Activated T-cell treated with anti-CD3 and anti-CD28 coated beads, Interleukin-2, amount 50 U/mL, for 72 hours (primary cell): ENCODE results near the gene SAXO1. TPM values are rescaled to one million over a fixed set of nuclear protein-coding genes. Genes with fewer than 3 reads are reported as not detected.
"Not testable (repeated sequence)": the region's sequence is repeated elsewhere in the genome, so short reads cannot be mapped to it uniquely, and the experiment has no call there.

Experiments
- ATAC-seq, 2 donors: fragments of 150-1000 bp; cut with Tn5 transposase; replicated peaks in 1 of 2; 2 replicates each; pipeline ENCODE4 v1.10.0; 2021; ENCODE audit warnings: moderate library complexity in 2 of 2, mild to moderate bottlenecking in 1 of 2
- DNase-seq, 2 donors: peaks; one replicate each; pipeline ENCODE4 v3.0.0; 2021 to 2022; ENCODE audit warnings: mixed read lengths in 1 of 2
- H3K27ac Mint-ChIP-seq: one replicate; pipeline ENCODE4 v1.8.0; 2022; ENCODE audit warnings: mild to moderate bottlenecking, moderate library complexity, mixed read lengths
- H3K27me3 Mint-ChIP-seq: one replicate; pipeline ENCODE4 v1.8.0; 2022; ENCODE audit warnings: low read depth, mixed read lengths
- H3K36me3 Mint-ChIP-seq, 2 donors: one replicate each; pipeline ENCODE4 v1.8.0; 2022; ENCODE audit warnings: mixed read lengths in 2 of 2, mild to moderate bottlenecking in 1 of 2; ENCODE audit not compliant: insufficient read depth in 2 of 2
- H3K4me1 Mint-ChIP-seq: one replicate; pipeline ENCODE4 v1.8.0; 2022; ENCODE audit warnings: low read depth, mixed read lengths
- H3K4me3 Mint-ChIP-seq, 2 donors: one replicate each; pipeline ENCODE4 v1.8.0; 2022; ENCODE audit warnings: mild to moderate bottlenecking in 2 of 2, mixed read lengths in 2 of 2, moderate library complexity in 2 of 2
- H3K9me3 Mint-ChIP-seq, 2 donors: one replicate each; pipeline ENCODE4 v1.8.0; 2022; ENCODE audit warnings: mixed read lengths in 2 of 2
- total RNA-seq, 2 donors: library from RNA; stranded (reverse); gene quantifications; one replicate each; pipeline ENCODE4 v1.2.3, GENCODE V29; 2022

Gene SAXO1
- total RNA-seq, 2 donors from 2014 or later = not detected

GRCh38 chr9:18936094-18936871, 96.7 kb downstream of the SAXO1 start:
- no peak for ATAC-seq
- Mint-ChIP-seq H3K36me3 (no peaks in the 10 kb centered on the region), H3K27me3 (no peaks in the 10 kb centered on the region), H3K27ac (no peak overlapping the region), H3K9me3 (no peaks in the 10 kb centered on the region), H3K4me1 (no peaks in the 10 kb centered on the region), H3K4me3 (no peak overlapping the region)
- no peak for DNase-seq

GRCh38 chr9:18935541-18935940, 97.5 kb downstream of the SAXO1 start:
- H3K36me3 Mint-ChIP-seq = no peaks in the 10 kb centered on the region

GRCh38 chr9:18930611-18931010, 102.4 kb downstream of the SAXO1 start:
- not testable (repeated sequence) for H3K27me3 Mint-ChIP-seq, H3K36me3 Mint-ChIP-seq, H3K9me3 Mint-ChIP-seq, ATAC-seq, H3K27ac Mint-ChIP-seq, H3K4me3 Mint-ChIP-seq, DNase-seq, H3K4me1 Mint-ChIP-seq

More at GRCh38 chr9:18935541-18935940, 97.5 kb downstream of the SAXO1 start:
- Mint-ChIP-seq H3K4me1 (no peaks in the 10 kb centered on the region), H3K9me3 (no peaks in the 10 kb centered on the region), H3K27me3 (no peaks in the 10 kb centered on the region), H3K27ac (no peak overlapping the region), H3K4me3 (no peak overlapping the region)
- DNase-seq (no peak), ATAC-seq (no peak)

- H3K4me3 Mint-ChIP-seq = no peak overlapping the region
- no peaks in the 10 kb centered on the region for H3K27me3 Mint-ChIP-seq
- H3K9me3 Mint-ChIP-seq = no peaks in the 10 kb centered on the region
- no peak for DNase-seq
- H3K36me3 Mint-ChIP-seq = no peaks in the 10 kb centered on the region
- no peak for ATAC-seq
- H3K27ac Mint-ChIP-seq = no peak overlapping the region
- H3K4me1 Mint-ChIP-seq = no peaks in the 10 kb centered on the region
These were observed 104.3 kb downstream of the SAXO1 start for GRCh38 chr9:18928711-18929110.

GRCh38 chr9:18926513-18926912, 106.5 kb downstream of the SAXO1 start:
- H3K27me3 Mint-ChIP-seq = no peaks in the 10 kb centered on the region
- no peak for ATAC-seq
- no peak overlapping the region for H3K27ac Mint-ChIP-seq
- no peaks in the 10 kb centered on the region for H3K36me3 Mint-ChIP-seq
- H3K4me1 Mint-ChIP-seq = no peaks in the 10 kb centered on the region
- H3K9me3 Mint-ChIP-seq = no peaks in the 10 kb centered on the region
- H3K4me3 Mint-ChIP-seq = no peak overlapping the region
- no peak for DNase-seq

GRCh38 chr9:18925880-18926279, 107.1 kb downstream of the SAXO1 start:
- no peak overlapping the region for H3K4me3 Mint-ChIP-seq
- DNase-seq (no peak), ATAC-seq (no peak)
- no peak overlapping the region for H3K27ac Mint-ChIP-seq
- no peaks in the 10 kb centered on the region for H3K27me3 Mint-ChIP-seq
- H3K4me1 Mint-ChIP-seq = no peaks in the 10 kb centered on the region
- no peaks in the 10 kb centered on the region for H3K9me3 Mint-ChIP-seq
- no peaks in the 10 kb centered on the region for H3K36me3 Mint-ChIP-seq

- Mint-ChIP-seq H3K9me3 (no peaks in the 10 kb centered on the region), H3K27ac (no peak overlapping the region), H3K4me3 (no peak overlapping the region), H3K27me3 (no peaks in the 10 kb centered on the region), H3K4me1 (no peaks in the 10 kb centered on the region), H3K36me3 (no peaks in the 10 kb centered on the region)
- no peak for DNase-seq
- no peak for ATAC-seq
These were observed 109.2 kb downstream of the SAXO1 start for GRCh38 chr9:18923671-18924430.

DNA sequence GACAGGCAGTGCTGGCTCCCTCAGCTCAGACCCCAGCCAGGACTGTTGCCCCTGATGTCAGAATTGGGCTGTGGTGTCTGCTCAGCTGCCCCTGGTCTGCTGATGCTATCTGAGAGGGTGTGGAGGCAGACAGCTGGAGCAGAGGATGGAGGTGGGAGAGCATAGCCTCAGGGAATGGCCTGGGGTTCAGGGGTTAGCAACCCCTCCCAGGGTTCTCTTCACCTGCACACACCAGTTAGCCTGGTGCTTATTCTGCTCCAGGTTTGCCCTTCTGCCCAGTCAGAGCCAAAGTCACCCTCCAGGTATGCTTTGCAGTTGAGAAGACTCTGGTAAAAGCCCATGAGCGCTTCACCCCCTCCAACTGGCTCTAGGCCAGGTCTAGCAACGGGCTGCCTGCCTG, 109.8 kb downstream of the SAXO1 start:
- Mint-ChIP-seq H3K36me3 (no peaks in the 10 kb centered on the region), H3K9me3 (no peaks in the 10 kb centered on the region), H3K4me1 (no peaks in the 10 kb centered on the region), H3K27me3 (no peaks in the 10 kb centered on the region), H3K27ac (no peak overlapping the region), H3K4me3 (no peak overlapping the region)
- ATAC-seq (no peak), DNase-seq (no peak)

DNA sequence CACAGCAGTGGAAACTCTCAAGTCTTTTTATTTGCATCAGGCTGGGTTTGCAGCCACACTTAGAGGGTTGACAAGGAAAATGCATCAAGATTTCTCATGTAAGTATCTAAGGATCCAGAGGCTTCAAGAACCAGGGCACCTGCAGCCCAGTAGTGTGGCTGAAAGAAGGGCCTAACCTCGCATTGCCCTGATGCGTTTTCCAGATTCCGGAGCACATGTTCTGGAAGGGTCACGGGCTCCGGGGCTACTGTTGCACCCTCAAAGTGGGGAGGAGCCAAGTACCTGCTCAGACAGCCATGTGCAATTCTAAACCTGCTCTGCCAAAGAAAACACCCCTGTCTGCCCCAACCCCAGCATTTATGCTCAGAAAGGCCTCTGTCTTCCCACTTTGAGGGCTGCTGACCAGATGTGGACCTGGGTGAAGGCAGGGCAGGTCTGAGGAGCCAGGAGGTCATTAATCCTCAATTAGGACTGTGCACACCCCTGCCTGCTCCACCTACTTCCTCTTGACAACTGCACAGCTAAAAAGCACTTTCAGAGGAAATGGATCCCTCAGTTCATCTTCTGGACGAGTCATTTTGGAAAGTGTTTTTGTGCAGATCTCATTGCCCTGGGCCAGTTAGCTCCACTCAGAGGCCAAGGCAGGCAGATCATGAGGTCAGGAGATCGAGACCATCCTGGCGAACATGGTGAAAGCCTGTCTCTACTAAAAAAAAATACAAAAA, 110.7 kb downstream of the SAXO1 start:
- DNase-seq (no peak), ATAC-seq (no peak)
- no peak overlapping the region for H3K27ac Mint-ChIP-seq
- H3K36me3 Mint-ChIP-seq = no peaks in the 10 kb centered on the region
- no peak overlapping the region for H3K4me3 Mint-ChIP-seq
- H3K9me3 Mint-ChIP-seq = no peaks in the 10 kb centered on the region
- no peaks in the 10 kb centered on the region for H3K4me1 Mint-ChIP-seq
- H3K27me3 Mint-ChIP-seq = no peaks in the 10 kb centered on the region

DNA sequence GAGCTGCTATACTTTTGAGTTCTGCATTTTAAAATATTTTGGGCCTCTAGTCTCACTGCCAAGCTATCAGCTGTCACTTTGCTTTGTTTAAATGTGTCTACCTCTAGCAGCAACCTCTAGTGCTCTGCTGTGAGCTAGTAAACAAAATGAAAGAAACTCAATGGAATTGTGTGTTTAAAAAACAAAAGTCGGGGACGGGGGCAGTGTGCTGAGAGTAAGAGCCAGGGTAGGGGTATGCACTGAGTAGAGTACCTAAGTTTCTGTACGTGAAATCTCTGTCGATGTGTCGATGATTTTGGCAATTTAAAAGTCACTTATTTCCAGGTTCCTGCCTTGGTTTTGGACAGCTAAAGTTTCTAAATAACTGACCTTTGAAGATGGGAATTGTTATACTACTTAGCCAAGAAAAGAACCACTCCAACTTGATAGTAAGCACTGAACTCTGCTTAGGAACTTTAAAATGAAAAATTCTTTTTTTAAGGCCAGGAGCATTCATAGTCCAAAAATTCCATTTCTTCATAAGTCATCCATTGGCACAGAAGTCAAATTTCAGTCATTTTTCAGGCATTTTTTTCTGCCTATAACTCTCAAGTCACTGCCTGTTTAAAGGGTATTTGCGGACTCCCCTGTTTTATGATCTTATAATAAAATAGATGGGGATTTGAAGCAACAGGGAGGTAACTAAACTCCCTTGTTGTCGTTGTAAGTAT, 111.5 kb downstream of the SAXO1 start:
- Mint-ChIP-seq H3K4me3 (no peak overlapping the region), H3K36me3 (no peaks in the 10 kb centered on the region), H3K9me3 (no peaks in the 10 kb centered on the region), H3K4me1 (no peaks in the 10 kb centered on the region), H3K27me3 (no peaks in the 10 kb centered on the region), H3K27ac (no peak overlapping the region)
- DNase-seq (no peak), ATAC-seq (no peak)

GRCh38 chr9:18920141-18921084, 112.6 kb downstream of the SAXO1 start:
- ATAC-seq (no peak), DNase-seq (no peak)
- Mint-ChIP-seq H3K4me1 (no peaks in the 10 kb centered on the region), H3K4me3 (no peak overlapping the region), H3K9me3 (no peaks in the 10 kb centered on the region), H3K27ac (no peak overlapping the region), H3K36me3 (no peaks in the 10 kb centered on the region), H3K27me3 (no peaks in the 10 kb centered on the region)

DNA sequence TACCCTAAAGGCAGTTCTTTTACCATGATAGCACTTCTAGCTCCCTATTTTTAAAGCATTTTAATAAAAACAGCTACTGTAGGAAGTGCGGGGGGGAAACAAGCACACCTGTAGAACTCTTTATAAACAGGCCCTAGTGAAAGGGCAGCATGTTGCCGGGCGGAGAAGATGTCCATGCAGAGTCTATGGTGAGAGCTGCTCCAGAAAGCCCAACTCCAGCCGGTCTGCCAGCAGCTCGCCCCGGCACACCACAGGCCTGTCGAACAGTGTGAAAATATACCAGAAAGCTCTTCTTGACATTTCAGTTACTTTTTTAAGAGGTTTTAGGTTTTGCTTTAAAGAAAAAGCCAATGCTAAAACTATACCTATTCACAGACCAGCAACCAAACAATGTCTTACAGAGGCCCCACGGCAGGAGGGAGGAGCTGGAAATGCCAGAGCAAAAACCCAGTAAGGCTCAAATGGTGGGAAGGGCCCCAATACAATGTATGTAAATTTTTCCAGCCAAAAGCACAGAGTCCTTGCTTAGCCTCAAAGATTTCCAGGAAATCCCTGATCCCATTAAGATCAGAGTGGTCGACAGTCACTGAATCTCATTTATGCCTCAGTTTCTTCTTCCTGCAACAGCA, 121.2 kb downstream of the SAXO1 start:
- H3K27me3 Mint-ChIP-seq = peaks cover 8% of the 10 kb centered on the region
- no peak overlapping the region for H3K27ac Mint-ChIP-seq
- no peak overlapping the region for H3K4me3 Mint-ChIP-seq
- ATAC-seq = no peak
- no peaks in the 10 kb centered on the region for H3K36me3 Mint-ChIP-seq
- DNase-seq = no peak
- no peaks in the 10 kb centered on the region for H3K9me3 Mint-ChIP-seq
- H3K4me1 Mint-ChIP-seq = no peaks in the 10 kb centered on the region
